Heart left ventricle (tissue), 13 donors: ENCODE measurements around the gene RBM47.

ENCODE experiments used
- CTCF ChIP-seq, 12 donors: fragments of 200-600 bp; sonication (generic) in 4 of 12; IDR thresholded peaks; one replicate each; pipeline versions ENCODE4 v1.5.0 to v1.8.0; 2018 to 2022; ENCODE audit warnings: antibody characterized with exemption in 12 of 12, mild to moderate bottlenecking in 5 of 12
- POLR2A ChIP-seq, 2 donors: fragments of 450-650 bp; IDR thresholded peaks; one replicate each; pipeline ENCODE4 v1.6.1; 2017; ENCODE audit warnings: antibody characterized with exemption in 2 of 2, mild to moderate bottlenecking in 2 of 2, moderate library complexity in 2 of 2
- donor health status: ischemic (EF 13 %, LVEDD 7.1; RV severe dilation, severe dysfunction).
- donor health status: DM: no; HTN: yes; CAD: no.
- donor health status: DM: no; HTN: no; CAD: no.
- donor health status: ischemic (EF 25% LVEDD 6.9; RV normal size, moderate dysfunction).
- donor health status: ischemic (EF 25% LVEDD 5.7; RV mildly dilated, moderate dysfunction).
- donor health status: ischemic (EF 35%, LVEDD 5.7; RV mildly dilated, moderate dysfunction).
- donor health status: nonischemic (EF 11% LVEDD 7.7; RV severe dilation, severe dysfunction).
- donor health status: DM: yes; HTN: yes; CAD: no.
- donor health status: PGD.
- donor health status: ischemic (EF 29% LVEDD 5.4; RV normal size, mild dysfunction).
- donor health status: nonischemic (EF 23%, LVEDD 6.1; RV moderate dilation, normal function).

- TF ChIP-seq CTCF (IDR thresholded peaks at IDR 0.05) (no peak), POLR2A (IDR thresholded peaks at IDR 0.05) (no peak)
These were observed 109.1 kb downstream of the RBM47 start for GRCh38 chr4:40520533-40520932.
